ENCODE results near the gene PRKAG2.

DNA sequence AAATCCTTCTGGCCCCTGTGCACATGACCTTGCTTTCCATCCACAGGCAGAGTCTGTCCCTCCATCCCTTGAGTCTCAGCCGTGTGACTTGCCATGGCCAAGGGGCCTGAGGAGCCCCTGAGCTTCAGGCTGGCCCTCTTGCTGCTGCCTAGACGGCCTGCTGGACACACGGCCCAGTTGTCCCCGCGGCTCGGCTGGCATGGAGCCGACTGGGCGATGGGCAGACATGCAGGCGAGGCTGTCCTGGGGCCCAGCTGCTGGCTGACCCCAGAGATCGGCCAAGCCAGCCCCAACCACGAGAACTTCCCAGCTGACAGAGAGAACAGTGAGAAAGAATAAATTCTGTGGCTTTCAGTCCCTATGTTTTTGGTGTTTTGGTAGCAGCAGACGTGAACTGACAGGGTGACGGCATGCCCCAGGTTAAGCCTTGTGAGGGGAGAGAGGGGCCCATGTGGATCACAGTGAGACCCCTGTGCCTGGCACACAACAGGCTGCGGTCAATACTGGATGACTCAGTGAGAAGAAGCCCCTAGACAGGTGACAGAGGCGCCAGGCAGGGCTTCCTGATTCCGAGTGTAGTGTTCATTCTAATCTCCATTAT lies 11.7 kb downstream of the PRKAG2 start:
- TF ChIP-seq, protein P1, sequence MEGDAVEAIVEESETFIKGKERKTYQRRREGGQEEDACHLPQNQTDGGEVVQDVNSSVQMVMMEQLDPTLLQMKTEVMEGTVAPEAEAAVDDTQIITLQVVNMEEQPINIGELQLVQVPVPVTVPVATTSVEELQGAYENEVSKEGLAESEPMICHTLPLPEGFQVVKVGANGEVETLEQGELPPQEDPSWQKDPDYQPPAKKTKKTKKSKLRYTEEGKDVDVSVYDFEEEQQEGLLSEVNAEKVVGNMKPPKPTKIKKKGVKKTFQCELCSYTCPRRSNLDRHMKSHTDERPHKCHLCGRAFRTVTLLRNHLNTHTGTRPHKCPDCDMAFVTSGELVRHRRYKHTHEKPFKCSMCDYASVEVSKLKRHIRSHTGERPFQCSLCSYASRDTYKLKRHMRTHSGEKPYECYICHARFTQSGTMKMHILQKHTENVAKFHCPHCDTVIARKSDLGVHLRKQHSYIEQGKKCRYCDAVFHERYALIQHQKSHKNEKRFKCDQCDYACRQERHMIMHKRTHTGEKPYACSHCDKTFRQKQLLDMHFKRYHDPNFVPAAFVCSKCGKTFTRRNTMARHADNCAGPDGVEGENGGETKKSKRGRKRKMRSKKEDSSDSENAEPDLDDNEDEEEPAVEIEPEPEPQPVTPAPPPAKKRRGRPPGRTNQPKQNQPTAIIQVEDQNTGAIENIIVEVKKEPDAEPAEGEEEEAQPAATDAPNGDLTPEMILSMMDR (IDR thresholded peaks at IDR 0.05; ENCODE audit: low read depth, low read length, poor library complexity, severe bottlenecking) = no peak
- TF ChIP-seq EZH2phosphoT487 (IDR thresholded peaks at IDR 0.05; ENCODE audit: borderline replicate concordance, low read length) = no peak

All from DOHH2 (cell line).